Esophagus muscularis mucosa (tissue), 4 donors: ENCODE measurements around the gene RALGAPB. TPM values are rescaled to one million over a fixed set of nuclear protein-coding genes. Genes with fewer than 3 reads are reported as not detected.

Experiments
- DNase-seq: peaks from one replicate; pipeline ENCODE4 v3.0.0-alpha.2; 2017; ENCODE audit errors: extremely low spot score
- H3K27ac ChIP-seq, 4 donors: fragments of 200-600 bp; sonication (generic); replicated peaks in 1 of 4; 1 replicate in 3 of 4; 2 replicates in 1 of 4; pipeline ENCODE4 v1.5.1; 2016 to 2019; ENCODE audit warnings: mild to moderate bottlenecking in 1 of 4
- H3K27me3 ChIP-seq, 4 donors: fragments of 200-600 bp; sonication (generic); one replicate each; pipeline versions ENCODE4 v1.5.1 to v1.6.0; 2016 to 2019
- H3K36me3 ChIP-seq, 4 donors: fragments of 200-600 bp; sonication (generic); one replicate each; pipeline ENCODE4 v1.5.1; 2016 to 2019
- H3K4me1 ChIP-seq, 4 donors: fragments of 200-600 bp; sonication (generic); one replicate each; pipeline ENCODE4 v1.5.1; 2016 to 2019
- H3K4me3 ChIP-seq, 4 donors: fragments of 200-600 bp; sonication (generic); 1 replicate in 2 of 4; 2 replicates in 2 of 4; pipeline ENCODE4 v1.5.1; 2016 to 2019; ENCODE audit warnings: mild to moderate bottlenecking in 4 of 4, moderate library complexity in 1 of 4
- H3K9me3 ChIP-seq, 4 donors: fragments of 200-600 bp; sonication (generic); 1 replicate in 3 of 4; 2 replicates in 1 of 4; pipeline ENCODE4 v1.5.1; 2016 to 2019
- EP300 ChIP-seq: sonication (generic); formaldehyde crosslinking; IDR thresholded peaks from one replicate; pipeline ENCODE4 v1.6.1; 2017; ENCODE audit warnings: antibody characterized with exemption
- POLR2A ChIP-seq: fragments of 450-650 bp; IDR thresholded peaks from one replicate; pipeline ENCODE4 v1.6.1; 2017; ENCODE audit warnings: antibody characterized with exemption, moderate library complexity, mild to moderate bottlenecking, low read depth
- POLR2AphosphoS5 ChIP-seq, 2 donors: sonication (generic); formaldehyde crosslinking; IDR thresholded peaks; one replicate each; pipeline ENCODE4 v1.6.1; 2017; ENCODE audit warnings: antibody characterized with exemption in 2 of 2
- WGBS: methylation state at CpG from one replicate; pipeline ENCODE4 v1.1.5; 2018; 5-methylcytosine and 5-hydroxymethylcytosine counted together
- intact Hi-C: fragments of 100-400 bp; cut with DNase I; formaldehyde crosslinking; loops from one replicate; pipeline ENCODE4 v1.15.1; 2023
- total RNA-seq, 4 donors: library from RNA; depleted of rRNA; stranded (reverse); fragments of >200 nt; gene quantifications; one replicate each; pipeline versions ENCODE4 v1.1.0 to v1.2.1, GENCODE V29; 2016
- TF ChIP-seq, protein P1 (sequence below), 3 experiments: fragments of 200-600 bp in 2 of 3; fragments of 450-650 bp in 1 of 3; sonication (generic) in 2 of 3; IDR thresholded peaks; one replicate each; pipeline ENCODE4 v1.5.1; 2017 to 2019; ENCODE audit warnings: antibody characterized with exemption in 3 of 3, mild to moderate bottlenecking in 2 of 3, moderate library complexity in 1 of 3

RALGAPB gene
- total RNA-seq, 4 donors from 2014 or later, result 31.5 to 37.4 (median 35.5) TPM

DNA sequence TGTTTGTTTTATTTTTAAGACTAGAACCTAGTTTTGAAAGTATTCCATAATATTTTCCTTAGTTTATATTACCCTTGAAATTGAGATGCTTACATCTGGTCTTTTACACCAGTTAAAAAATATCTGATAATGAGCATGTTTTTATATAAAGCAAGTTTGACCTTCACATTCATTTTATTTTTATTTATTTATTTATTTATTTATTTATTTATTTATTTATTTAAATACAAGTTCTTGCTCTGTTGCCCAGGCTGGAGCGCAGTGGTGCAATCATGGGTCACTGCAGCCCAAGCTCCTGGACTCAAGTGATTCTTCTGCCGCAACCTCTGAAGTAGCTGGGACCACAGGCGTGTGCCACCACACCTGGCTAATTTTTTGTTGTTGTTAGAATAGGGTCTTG lies 55.5 kb downstream of the RALGAPB start:
- TF ChIP-seq EP300 (no peak), POLR2A (no peak), POLR2AphosphoS5 (IDR thresholded peaks at IDR 0.05) (no peak)
- TF ChIP-seq, protein P1, sequence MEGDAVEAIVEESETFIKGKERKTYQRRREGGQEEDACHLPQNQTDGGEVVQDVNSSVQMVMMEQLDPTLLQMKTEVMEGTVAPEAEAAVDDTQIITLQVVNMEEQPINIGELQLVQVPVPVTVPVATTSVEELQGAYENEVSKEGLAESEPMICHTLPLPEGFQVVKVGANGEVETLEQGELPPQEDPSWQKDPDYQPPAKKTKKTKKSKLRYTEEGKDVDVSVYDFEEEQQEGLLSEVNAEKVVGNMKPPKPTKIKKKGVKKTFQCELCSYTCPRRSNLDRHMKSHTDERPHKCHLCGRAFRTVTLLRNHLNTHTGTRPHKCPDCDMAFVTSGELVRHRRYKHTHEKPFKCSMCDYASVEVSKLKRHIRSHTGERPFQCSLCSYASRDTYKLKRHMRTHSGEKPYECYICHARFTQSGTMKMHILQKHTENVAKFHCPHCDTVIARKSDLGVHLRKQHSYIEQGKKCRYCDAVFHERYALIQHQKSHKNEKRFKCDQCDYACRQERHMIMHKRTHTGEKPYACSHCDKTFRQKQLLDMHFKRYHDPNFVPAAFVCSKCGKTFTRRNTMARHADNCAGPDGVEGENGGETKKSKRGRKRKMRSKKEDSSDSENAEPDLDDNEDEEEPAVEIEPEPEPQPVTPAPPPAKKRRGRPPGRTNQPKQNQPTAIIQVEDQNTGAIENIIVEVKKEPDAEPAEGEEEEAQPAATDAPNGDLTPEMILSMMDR (IDR thresholded peaks at IDR 0.05), result no peak
- no peaks in the 10 kb centered on the region for H3K9me3 ChIP-seq
- H3K27ac ChIP-seq, result no peak overlapping the region
- H3K27me3 ChIP-seq, result no peaks in the 10 kb centered on the region
- intact Hi-C loops, result no loop called here
- H3K4me3 ChIP-seq, result no peak overlapping the region
- no peak for DNase-seq
- WGBS, result 100% methylated on average over 3 of the region's 3 CpGs
- H3K4me1 ChIP-seq, result no peaks in the 10 kb centered on the region
- peaks cover 19 to 96% (median 80%) of the 10 kb centered on the region in 4 donors for H3K36me3 ChIP-seq

DNA sequence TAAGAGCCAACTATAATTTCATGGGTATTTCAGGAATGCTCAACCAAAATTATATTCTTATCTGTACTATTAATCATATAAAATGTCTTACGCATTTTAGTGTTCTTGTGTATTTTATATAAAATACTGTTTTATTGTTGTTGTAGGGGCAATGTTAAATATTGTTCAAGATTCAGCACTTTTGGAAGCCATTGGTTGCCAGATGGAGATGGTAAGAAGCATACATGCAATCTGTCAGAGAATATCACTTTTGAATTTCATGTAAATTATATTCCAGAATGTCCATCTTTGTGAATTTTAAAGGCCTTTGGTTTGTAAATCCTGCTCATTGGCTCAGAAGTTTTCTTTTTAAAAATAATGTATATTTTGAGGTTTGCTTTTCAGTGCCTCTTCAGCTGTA lies 58.4 kb downstream of the RALGAPB start:
- TF ChIP-seq POLR2A, result no peak
- TF ChIP-seq POLR2AphosphoS5 (IDR thresholded peaks at IDR 0.05), result no peak
- TF ChIP-seq, protein P1 (IDR thresholded peaks at IDR 0.05), result no peak
- no peak for TF ChIP-seq EP300
- no peak for DNase-seq
- Histone ChIP-seq H3K4me3 (no peak overlapping the region), H3K27me3 (no peaks in the 10 kb centered on the region), H3K9me3 (no peaks in the 10 kb centered on the region), H3K4me1 (no peaks in the 10 kb centered on the region), H3K27ac (no peak overlapping the region), H3K36me3 (peaks cover 31 to 99% (median 85%) of the 10 kb centered on the region in 4 donors)
- intact Hi-C loops, result no loop called here
- 92% methylated on average over 1 of the region's 1 CpG for WGBS

DNA sequence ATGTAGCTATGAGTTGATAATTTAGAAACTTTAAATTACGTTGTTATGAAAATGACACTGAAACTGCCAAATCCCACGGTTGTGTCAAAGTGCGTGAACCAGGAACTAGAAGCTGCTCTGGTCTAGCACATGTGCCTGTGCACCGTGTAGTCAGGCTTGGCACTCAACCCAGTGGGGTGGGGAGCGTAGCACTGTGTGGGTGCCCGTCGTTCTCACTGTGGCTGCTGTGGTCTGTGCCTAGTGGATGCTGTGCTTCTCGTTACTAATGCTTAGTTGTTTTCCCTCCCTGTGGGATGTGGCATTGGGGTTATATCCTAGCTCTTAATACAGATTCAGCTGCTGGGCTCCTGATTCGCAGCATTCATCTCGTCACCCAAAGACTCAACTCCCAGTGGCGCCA lies 62.1 kb downstream of the RALGAPB start:
- Histone ChIP-seq H3K4me1 (no peaks in the 10 kb centered on the region), H3K36me3 (peaks cover 36 to 100% (median 88%) of the 10 kb centered on the region in 4 donors), H3K9me3 (no peaks in the 10 kb centered on the region), H3K27me3 (no peaks in the 10 kb centered on the region), H3K27ac (no peak overlapping the region), H3K4me3 (no peak overlapping the region)
- no peak for TF ChIP-seq EP300
- TF ChIP-seq POLR2A, result no peak
- TF ChIP-seq POLR2AphosphoS5 (IDR thresholded peaks at IDR 0.05), result no peak
- TF ChIP-seq, protein P1 (IDR thresholded peaks at IDR 0.05), result no peak
- intact Hi-C loops, result no loop called here
- no peak for DNase-seq
- WGBS, result 88% methylated on average over 8 of the region's 11 CpGs

DNA sequence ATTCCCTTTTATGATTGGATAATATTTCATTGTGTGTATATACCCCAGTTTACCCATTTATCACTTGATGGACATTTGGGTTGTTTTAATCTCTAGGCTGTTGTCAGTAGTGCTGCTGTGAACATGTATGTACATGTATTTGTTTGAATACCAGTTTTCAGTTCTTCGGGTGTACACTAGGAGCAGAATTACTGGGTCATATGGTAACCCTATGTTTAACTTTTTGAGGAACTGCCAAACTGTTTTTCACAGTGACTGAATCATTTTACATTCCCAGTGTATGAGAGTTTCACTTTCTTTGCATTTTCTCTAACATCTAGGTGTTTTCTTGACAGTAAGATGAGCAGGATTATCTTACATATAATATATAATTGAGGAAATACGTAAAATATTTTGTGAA lies 63.7 kb downstream of the RALGAPB start:
- Histone ChIP-seq H3K27me3 (no peaks in the 10 kb centered on the region), H3K9me3 (no peaks in the 10 kb centered on the region), H3K4me3 (no peak overlapping the region), H3K4me1 (no peaks in the 10 kb centered on the region), H3K36me3 (peaks cover 46 to 100% (median 89%) of the 10 kb centered on the region in 4 donors), H3K27ac (no peak overlapping the region)
- WGBS, result 90% methylated on average over 2 of the region's 2 CpGs
- TF ChIP-seq POLR2AphosphoS5 (IDR thresholded peaks at IDR 0.05) (no peak), EP300 (no peak), POLR2A (no peak)
- TF ChIP-seq, protein P1 (IDR thresholded peaks at IDR 0.05), result no peak
- no peak for DNase-seq
- intact Hi-C loops, result no loop called here

DNA sequence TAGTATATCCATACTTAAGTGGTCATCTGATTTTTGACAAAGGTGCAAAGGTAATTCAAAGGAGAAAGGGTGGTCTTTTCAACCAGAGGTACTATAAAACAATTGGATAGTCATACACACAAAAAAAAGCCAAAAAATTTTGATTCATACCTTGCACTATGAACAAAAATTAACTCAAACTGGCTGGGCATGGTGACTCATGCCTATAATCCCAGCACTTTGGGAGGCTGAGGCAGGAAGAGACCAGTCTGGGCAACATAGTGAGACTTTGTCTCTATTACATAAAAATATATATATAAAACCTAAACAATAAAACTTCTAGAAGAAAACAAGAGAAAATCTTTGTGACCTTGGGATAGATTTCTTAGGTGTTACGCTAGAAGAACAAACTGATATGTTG lies 64.5 kb downstream of the RALGAPB start:
- TF ChIP-seq POLR2AphosphoS5 (IDR thresholded peaks at IDR 0.05), result no peak
- TF ChIP-seq POLR2A, result no peak
- TF ChIP-seq EP300, result no peak
- TF ChIP-seq, protein P1 (IDR thresholded peaks at IDR 0.05), result no peak
- Histone ChIP-seq H3K27me3 (no peaks in the 10 kb centered on the region), H3K4me1 (no peaks in the 10 kb centered on the region), H3K9me3 (no peaks in the 10 kb centered on the region), H3K36me3 (peaks cover 47 to 100% (median 90%) of the 10 kb centered on the region in 4 donors), H3K27ac (no peak overlapping the region), H3K4me3 (no peak overlapping the region)
- intact Hi-C loops, result no loop called here
- no peak for DNase-seq
- WGBS, result 100% methylated on average over 1 of the region's 1 CpG
